WTC11 (cell line): Measurements from ENCODE around the gene NBEA.

Source experiments
- ATF2 ChIP-seq: sonication (generic); formaldehyde crosslinking; IDR thresholded peaks from 2 replicates; pipeline ENCODE4 v1.8.1; 2022; ENCODE audit warnings: low read depth, missing genetic modification reagents, borderline replicate concordance
- CBFB ChIP-seq: sonication (generic); formaldehyde crosslinking; IDR thresholded peaks from 2 replicates; pipeline ENCODE4 v1.8.1; 2022; ENCODE audit warnings: mild to moderate bottlenecking, low read depth, missing genetic modification reagents

- no peak for TF ChIP-seq CBFB (CRISPR knock-in tag)
- TF ChIP-seq ATF2 (CRISPR knock-in tag) = no peak
Observed at GRCh38 chr13:34941436-34941834, 635 bp upstream of the NBEA start.
